ENCODE results near the gene AGTRAP.

DNA sequence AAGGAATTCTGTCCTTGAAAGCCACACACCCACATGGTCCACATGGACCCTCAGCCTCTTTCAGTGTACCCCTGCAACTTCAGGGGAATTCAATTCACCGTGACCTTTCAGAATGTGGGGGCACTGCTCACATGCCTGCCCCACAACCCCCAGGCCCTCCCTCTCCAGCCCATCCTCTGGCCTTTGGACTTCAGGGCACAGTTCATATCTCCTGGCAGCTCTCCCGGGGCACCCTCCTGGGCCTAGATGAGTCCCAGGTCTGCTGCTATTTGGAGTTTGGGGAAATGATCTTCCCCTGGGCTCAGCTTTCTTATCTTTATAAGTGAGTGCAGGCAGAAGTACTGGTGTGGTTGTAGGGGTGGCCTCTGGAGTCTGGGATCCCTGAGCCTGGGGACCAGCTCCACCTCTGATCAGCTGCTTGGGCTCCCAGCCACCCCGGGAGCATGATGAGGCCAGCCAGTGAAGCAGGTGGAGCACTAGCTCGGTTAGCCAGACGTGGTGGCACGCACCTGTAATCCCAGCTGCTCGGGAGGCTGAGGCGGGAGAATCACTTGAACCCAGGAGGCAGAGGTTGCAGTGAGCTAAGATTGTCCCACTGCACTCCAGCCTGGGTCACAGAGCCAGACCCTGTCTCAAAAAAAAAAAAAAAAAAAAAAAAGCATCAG is 41.9 kb downstream of the AGTRAP start:
- TF ChIP-seq TCF7L2 (IDR thresholded peaks at IDR 0.05; ENCODE audit: low read depth, low read length) (no peak), CTCF (IDR thresholded peaks at IDR 0.05) (no peak), REST (IDR thresholded peaks at IDR 0.05; ENCODE audit: insufficient read depth in 1 of 2, low read depth in 2 of 2, low read length in 1 of 2) (no peak)

Measured in Panc1 (cell line).